Measurements from ENCODE around the gene LDAH.

LDAH gene

DNA sequence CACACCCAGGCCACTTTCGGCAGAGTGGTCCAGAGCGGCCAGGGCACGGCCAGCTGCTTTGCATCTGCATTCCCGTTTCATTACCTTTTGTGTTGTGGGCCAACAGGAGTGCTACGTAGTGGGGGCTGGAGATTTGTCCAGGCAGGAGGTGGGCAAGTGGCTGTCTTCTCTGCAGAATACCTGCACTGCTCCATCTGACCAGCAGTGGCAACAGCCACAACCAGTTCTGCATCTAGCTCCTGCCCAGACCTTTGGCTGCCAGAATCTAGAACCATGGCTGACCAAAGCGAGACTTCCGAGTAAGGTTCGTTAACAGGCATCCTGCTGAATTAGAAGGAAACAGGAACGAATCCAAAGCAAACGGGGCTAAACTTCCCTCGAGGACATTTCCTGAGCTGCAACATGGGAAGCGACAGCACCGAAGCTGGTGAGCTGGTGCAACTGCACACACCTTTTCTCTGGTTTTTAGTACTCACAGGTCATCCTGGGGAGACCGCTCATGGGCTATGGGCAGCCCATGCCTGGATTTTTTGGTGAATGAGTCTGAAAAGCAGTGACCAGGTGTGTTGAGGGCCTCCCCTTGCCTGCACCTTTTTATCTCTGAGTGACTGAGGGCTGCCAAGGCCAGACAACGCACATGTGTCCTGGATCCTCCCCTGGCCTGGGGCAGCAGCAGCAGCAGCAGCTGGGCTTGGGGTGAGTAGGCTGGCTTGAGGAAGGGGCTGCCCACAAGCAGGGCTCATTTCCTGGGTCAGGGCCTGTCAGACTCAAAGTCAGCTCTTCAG, 145.4 kb downstream of the LDAH start:
- Histone ChIP-seq H3K4me1 (ENCODE audit: control insufficient read depth in 1 of 2, insufficient read depth in 2 of 2, low read length in 2 of 2) (no peaks in the 10 kb centered on the region), H3K27ac (ENCODE audit: low read length) (no peak overlapping the region), H3K36me3 (ENCODE audit: control insufficient read depth in 1 of 2, insufficient read depth in 2 of 2, low read length in 2 of 2) (peaks cover 0 to 6% of the 10 kb centered on the region in 2 donors), H3K27me3 (ENCODE audit: low read depth, low read length) (peaks cover 12% of the 10 kb centered on the region), H3K4me3 (ENCODE audit: low read depth in 1 of 2, low read length in 2 of 2) (no peak overlapping the region), H3K9me3 (ENCODE audit: control insufficient read depth in 1 of 2, low read length in 2 of 2) (no peaks in the 10 kb centered on the region)

DNA sequence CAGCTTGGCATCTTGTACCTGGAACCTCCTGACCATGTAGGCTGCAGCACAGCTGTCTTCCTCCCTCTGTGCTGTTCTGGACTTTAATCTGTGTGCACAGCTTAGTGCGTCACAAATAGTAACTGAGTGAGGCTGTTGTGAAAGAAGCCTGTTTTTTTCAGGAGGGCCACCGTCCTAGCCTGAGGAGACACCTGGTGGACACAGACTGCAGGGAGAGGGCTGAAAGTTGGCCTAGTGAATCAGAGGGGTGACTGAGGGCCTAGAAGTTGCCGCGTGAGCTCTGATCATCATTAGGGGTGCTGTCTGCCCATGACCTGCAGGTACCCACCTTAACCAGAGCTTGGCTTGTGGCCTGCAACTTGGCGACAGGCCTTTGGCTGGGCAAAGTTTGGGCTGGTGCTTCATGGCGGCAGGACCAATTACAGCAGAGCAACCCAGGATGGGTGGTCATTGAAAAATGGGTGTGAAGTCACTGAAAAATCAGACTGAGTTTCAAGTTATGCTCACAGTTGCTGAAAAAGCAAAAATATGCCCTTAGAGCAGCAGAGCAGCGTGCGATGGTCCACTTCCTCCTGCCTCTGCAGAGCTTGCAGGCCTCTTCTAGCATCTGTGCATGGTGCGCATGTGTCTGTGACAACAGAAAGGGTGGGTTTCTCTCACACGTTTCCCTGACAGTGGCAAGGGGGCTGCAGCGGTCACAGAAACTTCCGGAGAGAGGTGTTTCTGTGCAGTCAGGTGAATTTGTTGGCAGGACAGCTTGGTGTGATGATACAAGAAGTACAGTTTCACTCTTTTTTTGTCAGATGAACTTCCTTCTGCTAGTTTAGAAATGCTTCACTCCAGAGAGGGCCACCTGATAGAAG, 146.3 kb downstream of the LDAH start:
- Histone ChIP-seq H3K4me1 (ENCODE audit: control insufficient read depth in 1 of 2, insufficient read depth in 2 of 2, low read length in 2 of 2) (peaks cover 0 to 4% of the 10 kb centered on the region in 2 donors), H3K27ac (ENCODE audit: low read length) (no peak overlapping the region), H3K36me3 (ENCODE audit: control insufficient read depth in 1 of 2, insufficient read depth in 2 of 2, low read length in 2 of 2) (no peaks in the 10 kb centered on the region), H3K9me3 (ENCODE audit: control insufficient read depth in 1 of 2, low read length in 2 of 2) (no peaks in the 10 kb centered on the region), H3K4me3 (ENCODE audit: low read depth in 1 of 2, low read length in 2 of 2) (no peak overlapping the region), H3K27me3 (ENCODE audit: low read depth, low read length) (peaks cover 19% of the 10 kb centered on the region)

DNA sequence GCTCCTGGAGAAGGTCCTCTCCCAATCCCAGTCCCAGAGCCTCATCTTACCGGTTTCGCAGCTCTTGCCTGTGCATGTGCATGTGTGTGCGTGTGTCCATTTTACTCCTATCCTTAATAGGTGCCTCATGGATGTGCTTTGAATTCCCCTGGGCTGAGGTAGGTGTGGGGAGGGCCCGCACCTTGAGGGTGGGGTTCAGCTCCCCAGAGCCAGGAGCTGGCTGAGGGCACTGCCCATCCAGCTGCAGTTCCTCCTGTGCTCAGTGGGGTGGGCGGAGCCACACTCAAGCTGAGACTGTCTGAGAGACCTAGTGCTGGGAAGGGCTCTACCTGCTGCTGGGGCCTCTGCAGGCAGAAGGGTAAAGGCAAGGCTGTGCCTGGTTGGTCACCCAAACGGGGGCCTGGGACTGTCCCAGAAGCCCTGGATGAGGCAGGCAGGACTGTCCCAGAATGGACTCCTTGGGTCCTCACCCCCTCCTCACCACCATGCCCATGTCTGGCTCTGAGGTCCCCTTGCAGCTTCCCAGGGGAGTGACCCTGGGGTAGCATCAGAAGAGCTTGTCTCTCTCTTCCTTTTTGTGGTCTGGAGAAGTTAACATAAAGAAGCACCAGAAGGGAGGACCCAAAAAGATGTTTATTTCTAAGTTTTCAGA, 147.1 kb downstream of the LDAH start:
- Histone ChIP-seq H3K4me1 (ENCODE audit: control insufficient read depth in 1 of 2, insufficient read depth in 2 of 2, low read length in 2 of 2) (peaks cover 0 to 11% of the 10 kb centered on the region in 2 donors), H3K4me3 (ENCODE audit: low read depth in 1 of 2, low read length in 2 of 2) (no peak overlapping the region), H3K9me3 (ENCODE audit: control insufficient read depth in 1 of 2, low read length in 2 of 2) (no peaks in the 10 kb centered on the region), H3K27ac (ENCODE audit: low read length) (no peak overlapping the region), H3K36me3 (ENCODE audit: control insufficient read depth in 1 of 2, insufficient read depth in 2 of 2, low read length in 2 of 2) (no peaks in the 10 kb centered on the region), H3K27me3 (ENCODE audit: low read depth, low read length) (peaks cover 27% of the 10 kb centered on the region)

DNA sequence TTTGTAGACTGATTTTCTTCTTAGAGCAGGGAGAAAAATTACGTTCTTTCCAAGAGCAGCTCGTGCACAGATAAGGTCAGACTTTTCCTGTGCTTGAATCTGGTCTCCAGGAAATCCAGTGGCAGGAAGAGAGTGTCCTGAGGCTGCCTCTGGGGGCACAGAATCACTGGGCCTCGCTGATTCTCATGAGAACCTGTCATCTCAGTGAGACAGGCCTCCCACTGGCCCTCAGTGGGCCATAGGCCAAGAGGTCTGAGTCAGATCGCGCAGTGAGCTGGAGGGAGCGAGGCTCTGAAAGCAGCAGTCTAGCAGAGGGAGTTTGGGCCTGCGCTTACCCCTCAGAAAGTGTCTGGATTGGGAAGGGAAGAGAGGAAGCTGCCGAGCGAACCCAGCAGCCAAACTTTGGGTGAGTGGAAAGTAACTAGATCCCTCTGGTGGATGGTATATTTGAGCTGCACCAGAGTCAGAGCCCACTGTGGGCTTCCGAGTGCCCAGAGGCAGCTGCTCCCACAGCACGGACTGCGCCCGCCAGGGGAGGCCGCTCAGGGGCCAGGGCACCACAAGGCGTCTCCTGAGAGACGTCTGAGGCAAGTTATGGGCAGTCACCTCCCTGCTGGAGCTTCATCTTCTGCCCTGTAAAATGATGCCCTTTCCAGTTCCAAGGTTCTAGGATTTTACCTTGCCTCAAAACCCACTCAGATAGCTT, 147.8 kb downstream of the LDAH start:
- Histone ChIP-seq H3K9me3 (ENCODE audit: control insufficient read depth in 1 of 2, low read length in 2 of 2) (no peaks in the 10 kb centered on the region), H3K27ac (ENCODE audit: low read length) (no peak overlapping the region), H3K36me3 (ENCODE audit: control insufficient read depth in 1 of 2, insufficient read depth in 2 of 2, low read length in 2 of 2) (no peaks in the 10 kb centered on the region), H3K4me3 (ENCODE audit: low read depth in 1 of 2, low read length in 2 of 2) (no peak overlapping the region), H3K27me3 (ENCODE audit: low read depth, low read length) (peaks cover 31% of the 10 kb centered on the region), H3K4me1 (ENCODE audit: control insufficient read depth in 1 of 2, insufficient read depth in 2 of 2, low read length in 2 of 2) (peaks cover 0 to 17% of the 10 kb centered on the region in 2 donors)

DNA sequence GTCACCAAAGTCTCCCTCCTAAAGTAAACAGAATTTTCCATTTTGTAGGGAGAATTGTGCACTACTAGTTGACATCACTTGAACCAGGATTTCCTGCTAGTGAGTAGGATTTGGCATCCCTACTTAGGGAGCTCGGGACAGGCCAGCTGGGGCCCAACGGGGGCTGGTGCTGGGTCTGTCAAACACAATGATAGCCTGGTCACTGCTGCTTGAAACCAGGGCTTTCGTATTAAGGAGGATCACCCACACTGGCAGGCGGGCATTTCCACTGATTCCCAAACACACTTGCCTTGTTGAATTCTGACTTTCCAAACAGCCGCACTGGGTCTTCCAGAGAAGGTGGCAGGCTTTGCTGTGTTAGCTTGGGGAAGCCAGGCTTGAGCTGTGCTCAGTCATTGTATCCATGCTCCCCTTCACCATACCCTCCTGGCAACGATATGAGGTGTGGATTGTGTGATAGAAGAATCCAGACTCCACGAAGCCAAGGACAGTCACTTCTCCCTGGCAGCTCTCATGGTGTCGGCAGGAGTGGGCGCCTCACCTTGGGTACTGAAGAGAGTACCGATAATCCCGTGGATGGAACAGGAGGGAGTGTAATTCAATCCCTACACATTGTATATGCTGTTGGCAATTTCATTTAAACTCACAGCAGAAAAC, 148.5 kb downstream of the LDAH start:
- Histone ChIP-seq H3K4me1 (ENCODE audit: control insufficient read depth in 1 of 2, insufficient read depth in 2 of 2, low read length in 2 of 2) (peaks cover 0 to 24% of the 10 kb centered on the region in 2 donors), H3K4me3 (ENCODE audit: low read depth in 1 of 2, low read length in 2 of 2) (no peak overlapping the region), H3K27ac (ENCODE audit: low read length) (no peak overlapping the region), H3K36me3 (ENCODE audit: control insufficient read depth in 1 of 2, insufficient read depth in 2 of 2, low read length in 2 of 2) (no peaks in the 10 kb centered on the region), H3K9me3 (ENCODE audit: control insufficient read depth in 1 of 2, low read length in 2 of 2) (no peaks in the 10 kb centered on the region), H3K27me3 (ENCODE audit: low read depth, low read length) (peaks cover 38% of the 10 kb centered on the region)

DNA sequence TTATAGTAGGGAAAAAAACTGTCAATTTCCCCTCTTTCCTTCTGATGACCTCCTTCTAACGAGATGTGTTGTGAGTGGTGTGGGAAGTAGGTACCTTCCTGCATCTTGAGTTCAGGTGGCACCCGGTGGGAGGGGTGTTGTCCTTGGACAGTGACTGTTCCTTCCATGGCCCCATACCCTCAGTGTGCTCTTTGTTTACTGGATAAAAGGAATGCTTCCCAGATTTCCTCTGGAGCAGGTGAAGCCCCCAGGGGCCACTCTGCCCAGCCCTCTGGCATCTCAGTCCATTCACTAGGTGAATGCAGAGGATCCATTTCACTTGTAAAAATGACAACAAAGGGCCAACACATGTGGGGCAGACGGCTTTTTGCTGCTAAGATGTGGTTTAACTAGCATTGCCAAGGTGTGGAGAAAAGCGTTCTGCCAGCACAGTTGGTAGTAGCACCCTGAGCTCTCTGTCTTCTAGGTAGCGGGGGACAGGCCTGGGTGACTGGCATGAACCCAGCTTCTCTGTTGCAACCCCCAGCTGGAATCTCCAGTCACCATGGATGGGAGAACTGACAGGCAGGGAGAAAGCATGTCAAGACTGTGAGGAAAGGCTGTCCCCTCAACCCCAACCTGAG, 149.1 kb downstream of the LDAH start:
- H3K9me3 ChIP-seq (ENCODE audit: control insufficient read depth in 1 of 2, low read length in 2 of 2) = no peaks in the 10 kb centered on the region
- peaks cover 45% of the 10 kb centered on the region for H3K27me3 ChIP-seq (ENCODE audit: low read depth, low read length)
- H3K27ac ChIP-seq (ENCODE audit: low read length) = no peak overlapping the region
- peaks cover 0 to 27% of the 10 kb centered on the region in 2 donors for H3K4me1 ChIP-seq (ENCODE audit: control insufficient read depth in 1 of 2, insufficient read depth in 2 of 2, low read length in 2 of 2)
- no peaks in the 10 kb centered on the region for H3K36me3 ChIP-seq (ENCODE audit: control insufficient read depth in 1 of 2, insufficient read depth in 2 of 2, low read length in 2 of 2)
- no peak overlapping the region for H3K4me3 ChIP-seq (ENCODE audit: low read depth in 1 of 2, low read length in 2 of 2)

DNA sequence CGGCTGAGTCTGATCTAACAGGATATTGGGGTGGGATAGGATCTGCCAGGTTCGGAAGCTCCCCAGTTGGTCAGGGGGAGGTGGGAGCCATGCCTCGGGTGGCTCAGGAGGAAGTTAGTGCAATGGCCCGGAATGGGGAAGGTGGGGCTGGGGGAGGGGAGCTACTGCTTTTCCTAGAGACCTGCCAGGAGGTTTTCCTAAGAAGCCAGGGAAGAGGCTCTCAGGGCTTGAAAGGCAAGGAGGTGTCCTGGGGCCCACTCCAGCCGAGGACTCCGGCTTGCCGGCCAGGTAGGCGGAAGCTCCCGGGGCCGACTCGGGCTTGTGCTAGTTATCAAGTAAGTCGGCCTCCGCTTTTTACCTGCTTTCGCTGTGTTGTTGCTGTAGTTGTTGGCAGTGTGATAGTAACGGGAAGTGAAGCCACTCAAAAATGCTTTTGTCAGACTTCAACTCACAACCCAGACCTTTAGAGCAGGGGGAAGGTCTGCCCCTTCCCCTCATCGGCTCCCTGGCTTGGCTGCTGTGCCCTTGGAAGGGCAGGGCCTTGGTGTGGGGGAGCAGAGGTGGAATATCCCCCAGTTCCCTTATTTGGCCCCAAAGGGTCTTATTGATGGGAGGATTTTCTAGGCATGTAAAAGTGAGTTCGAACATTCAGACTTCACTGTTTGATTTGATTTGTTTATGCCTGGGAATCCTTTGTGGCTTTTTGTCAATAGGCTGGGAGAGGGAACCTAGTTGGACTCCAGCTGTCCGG, 150.5 kb downstream of the LDAH start:
- H3K9me3 ChIP-seq (ENCODE audit: control insufficient read depth in 1 of 2, low read length in 2 of 2) = no peaks in the 10 kb centered on the region
- H3K27ac ChIP-seq (ENCODE audit: low read length) = no peak overlapping the region
- peaks cover 58% of the 10 kb centered on the region for H3K27me3 ChIP-seq (ENCODE audit: low read depth, low read length)
- H3K4me3 ChIP-seq (ENCODE audit: low read depth in 1 of 2, low read length in 2 of 2) = no peak overlapping the region
- H3K36me3 ChIP-seq (ENCODE audit: control insufficient read depth in 1 of 2, insufficient read depth in 2 of 2, low read length in 2 of 2) = no peaks in the 10 kb centered on the region
- H3K4me1 ChIP-seq (ENCODE audit: control insufficient read depth in 1 of 2, insufficient read depth in 2 of 2, low read length in 2 of 2) = peaks cover 0 to 32% of the 10 kb centered on the region in 2 donors

DNA sequence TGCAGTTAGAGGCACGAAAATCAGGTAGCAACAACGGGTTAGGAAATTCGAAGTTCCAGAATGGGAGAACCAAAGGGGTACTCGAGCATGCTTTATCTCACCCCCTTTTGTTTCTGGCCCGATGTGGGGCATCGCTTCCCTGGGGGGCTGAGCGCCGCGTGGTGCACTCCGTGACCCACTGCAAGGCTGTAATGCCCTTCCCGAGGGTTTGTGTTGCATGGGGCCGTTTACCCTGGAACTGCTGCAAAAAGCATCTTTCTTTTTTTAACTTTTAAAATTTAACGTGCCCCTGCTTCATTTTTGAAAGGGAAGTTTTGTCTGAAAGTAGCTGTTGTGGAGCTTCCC, 151.2 kb downstream of the LDAH start:
- H3K4me1 ChIP-seq (ENCODE audit: control insufficient read depth in 1 of 2, insufficient read depth in 2 of 2, low read length in 2 of 2) = peaks cover 0 to 34% of the 10 kb centered on the region in 2 donors
- peaks cover 58% of the 10 kb centered on the region for H3K27me3 ChIP-seq (ENCODE audit: low read depth, low read length)
- no peaks in the 10 kb centered on the region for H3K9me3 ChIP-seq (ENCODE audit: control insufficient read depth in 1 of 2, low read length in 2 of 2)
- no peak overlapping the region for H3K4me3 ChIP-seq (ENCODE audit: low read depth in 1 of 2, low read length in 2 of 2)
- H3K27ac ChIP-seq (ENCODE audit: low read length) = no peak overlapping the region
- H3K36me3 ChIP-seq (ENCODE audit: control insufficient read depth in 1 of 2, insufficient read depth in 2 of 2, low read length in 2 of 2) = no peaks in the 10 kb centered on the region

DNA sequence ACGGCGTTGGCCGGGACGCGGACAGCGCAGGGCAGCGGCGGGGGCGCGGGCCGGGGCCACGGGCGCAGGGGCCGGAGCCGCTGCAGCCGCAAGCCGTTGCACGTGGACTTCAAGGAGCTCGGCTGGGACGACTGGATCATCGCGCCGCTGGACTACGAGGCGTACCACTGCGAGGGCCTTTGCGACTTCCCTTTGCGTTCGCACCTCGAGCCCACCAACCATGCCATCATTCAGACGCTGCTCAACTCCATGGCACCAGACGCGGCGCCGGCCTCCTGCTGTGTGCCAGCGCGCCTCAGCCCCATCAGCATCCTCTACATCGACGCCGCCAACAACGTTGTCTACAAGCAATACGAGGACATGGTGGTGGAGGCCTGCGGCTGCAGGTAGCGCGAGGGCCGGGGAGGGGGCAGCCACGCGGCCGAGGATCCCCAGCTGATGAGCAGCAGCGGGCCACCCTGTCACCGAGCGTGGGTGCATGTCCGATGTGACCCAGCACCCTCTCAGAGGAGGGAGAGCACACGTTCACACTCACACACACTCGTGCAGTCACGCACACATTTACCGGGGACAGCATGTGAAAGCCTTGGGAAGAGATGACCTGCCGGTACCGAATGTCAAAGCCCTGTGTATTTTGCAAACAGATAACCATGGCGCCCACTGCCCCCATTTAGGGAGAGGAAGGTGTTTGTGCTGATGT, 151.7 kb downstream of the LDAH start:
- Histone ChIP-seq H3K27me3 (ENCODE audit: low read depth, low read length) (peaks cover 60% of the 10 kb centered on the region), H3K36me3 (ENCODE audit: control insufficient read depth in 1 of 2, insufficient read depth in 2 of 2, low read length in 2 of 2) (no peaks in the 10 kb centered on the region), H3K4me3 (ENCODE audit: low read depth in 1 of 2, low read length in 2 of 2) (peak overlapping the region in 1 of 2 donors; percentile 40)

More for the DNA sequence above, 151.7 kb downstream of the LDAH start:
- Histone ChIP-seq H3K4me1 (ENCODE audit: control insufficient read depth in 1 of 2, insufficient read depth in 2 of 2, low read length in 2 of 2) (peaks cover 0 to 39% of the 10 kb centered on the region in 2 donors), H3K27ac (ENCODE audit: low read length) (no peak overlapping the region), H3K9me3 (ENCODE audit: control insufficient read depth in 1 of 2, low read length in 2 of 2) (no peaks in the 10 kb centered on the region)
